ENCODE data around the gene CEP152. TPM values are rescaled to one million over a fixed set of nuclear protein-coding genes. Genes with fewer than 3 reads are reported as not detected.

Gene CEP152
- total and polyA plus RNA-seq, 10 of the 15 experiments (the other 5 are each of a cell fraction or from before 2014, with no cell fraction given), result 5.3 to 22.6 (median 14.2) TPM

DNA sequence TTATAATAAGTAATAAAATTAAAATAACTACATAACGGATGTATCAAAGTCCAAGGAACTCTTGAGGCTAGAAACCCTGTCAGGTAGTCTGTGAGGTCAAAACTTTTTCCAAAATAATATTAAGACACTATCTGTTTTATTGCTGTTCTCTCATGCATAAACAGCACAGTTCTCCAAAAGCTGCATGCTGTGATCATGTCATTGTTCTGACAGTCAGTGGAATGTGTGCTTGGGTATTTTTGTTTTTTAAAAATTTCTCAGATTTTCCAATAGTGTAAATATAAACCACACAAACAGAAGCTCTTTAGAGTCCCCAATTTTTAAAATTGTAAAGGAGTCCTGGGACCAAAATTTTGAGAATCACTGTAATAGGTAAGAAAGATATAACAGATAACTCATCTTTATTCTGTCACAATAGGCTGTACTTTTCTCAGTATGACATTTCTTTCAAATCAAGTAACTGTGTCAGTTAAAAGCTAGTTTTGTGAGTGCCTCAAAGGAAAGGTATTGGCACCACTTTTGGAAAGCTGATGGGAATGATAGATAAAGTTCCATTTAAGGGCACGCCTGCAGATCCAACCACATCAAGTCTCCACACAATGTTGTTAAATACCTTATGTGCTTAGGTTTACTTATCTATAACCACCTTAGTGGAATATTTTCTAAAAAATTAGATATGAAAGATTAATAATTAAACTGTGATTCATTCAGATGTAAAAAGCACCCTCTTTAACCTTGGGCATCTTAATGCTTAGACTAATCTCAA, 49.3 kb downstream of the CEP152 start:
- FAIRE-seq, result no peak
- TF ChIP-seq, protein P1, sequence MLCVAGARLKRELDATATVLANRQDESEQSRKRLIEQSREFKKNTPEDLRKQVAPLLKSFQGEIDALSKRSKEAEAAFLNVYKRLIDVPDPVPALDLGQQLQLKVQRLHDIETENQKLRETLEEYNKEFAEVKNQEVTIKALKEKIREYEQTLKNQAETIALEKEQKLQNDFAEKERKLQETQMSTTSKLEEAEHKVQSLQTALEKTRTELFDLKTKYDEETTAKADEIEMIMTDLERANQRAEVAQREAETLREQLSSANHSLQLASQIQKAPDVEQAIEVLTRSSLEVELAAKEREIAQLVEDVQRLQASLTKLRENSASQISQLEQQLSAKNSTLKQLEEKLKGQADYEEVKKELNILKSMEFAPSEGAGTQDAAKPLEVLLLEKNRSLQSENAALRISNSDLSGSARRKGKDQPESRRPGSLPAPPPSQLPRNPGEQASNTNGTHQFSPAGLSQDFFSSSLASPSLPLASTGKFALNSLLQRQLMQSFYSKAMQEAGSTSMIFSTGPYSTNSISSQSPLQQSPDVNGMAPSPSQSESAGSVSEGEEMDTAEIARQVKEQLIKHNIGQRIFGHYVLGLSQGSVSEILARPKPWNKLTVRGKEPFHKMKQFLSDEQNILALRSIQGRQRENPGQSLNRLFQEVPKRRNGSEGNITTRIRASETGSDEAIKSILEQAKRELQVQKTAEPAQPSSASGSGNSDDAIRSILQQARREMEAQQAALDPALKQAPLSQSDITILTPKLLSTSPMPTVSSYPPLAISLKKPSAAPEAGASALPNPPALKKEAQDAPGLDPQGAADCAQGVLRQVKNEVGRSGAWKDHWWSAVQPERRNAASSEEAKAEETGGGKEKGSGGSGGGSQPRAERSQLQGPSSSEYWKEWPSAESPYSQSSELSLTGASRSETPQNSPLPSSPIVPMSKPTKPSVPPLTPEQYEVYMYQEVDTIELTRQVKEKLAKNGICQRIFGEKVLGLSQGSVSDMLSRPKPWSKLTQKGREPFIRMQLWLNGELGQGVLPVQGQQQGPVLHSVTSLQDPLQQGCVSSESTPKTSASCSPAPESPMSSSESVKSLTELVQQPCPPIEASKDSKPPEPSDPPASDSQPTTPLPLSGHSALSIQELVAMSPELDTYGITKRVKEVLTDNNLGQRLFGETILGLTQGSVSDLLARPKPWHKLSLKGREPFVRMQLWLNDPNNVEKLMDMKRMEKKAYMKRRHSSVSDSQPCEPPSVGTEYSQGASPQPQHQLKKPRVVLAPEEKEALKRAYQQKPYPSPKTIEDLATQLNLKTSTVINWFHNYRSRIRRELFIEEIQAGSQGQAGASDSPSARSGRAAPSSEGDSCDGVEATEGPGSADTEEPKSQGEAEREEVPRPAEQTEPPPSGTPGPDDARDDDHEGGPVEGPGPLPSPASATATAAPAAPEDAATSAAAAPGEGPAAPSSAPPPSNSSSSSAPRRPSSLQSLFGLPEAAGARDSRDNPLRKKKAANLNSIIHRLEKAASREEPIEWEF (IDR thresholded peaks at IDR 0.05; ENCODE audit: insufficient replicate concordance, low read depth, low read length), result no peak
- no TSS peak for BruUV-seq (replicated peaks)
- H3K9me3 ChIP-seq (replicated peaks; ENCODE audit: control insufficient read depth, insufficient read depth, low read length), result no peaks in the 10 kb centered on the region
- H3K79me2 ChIP-seq (ENCODE audit: control insufficient read depth, insufficient read depth, low read length), result no peaks in the 10 kb centered on the region
- H3K36me3 ChIP-seq (ENCODE audit: control insufficient read depth in 2 of 2, insufficient read depth in 2 of 2, low read length in 1 of 2), result peaks cover 6 to 8% of the 10 kb centered on the region in 2 experiments; a peak in 3 of 4 replicates
- in situ Hi-C loops (cut with MboI), result no loop called here
- no peaks in the 10 kb centered on the region for H4K20me1 ChIP-seq (ENCODE audit: control insufficient read depth, insufficient read depth)
- no peak overlapping the region for H3K27ac ChIP-seq (ENCODE audit: control insufficient read depth, insufficient read depth)
- CTCF ChIA-PET, result interaction anchor here (0.6 kb wide), 1 partner anchor 134 kb away, joined by 3 read pairs; no protein-coding TSS in a partner anchor
- intact Hi-C loops (cut with micrococcal nuclease; ENCODE audit: unreplicated experiment), result no loop called here
- POLR2A ChIA-PET, result no interaction called here
- WGBS (ENCODE audit: insufficient coverage, insufficient replicate concordance, low lambda C conversion rate, missing lambda C conversion rate), result 100% methylated on average over 2 of the region's 2 CpGs
- RAD21 ChIA-PET (ENCODE audit: unreplicated experiment), result no interaction called here
- H3K4me2 ChIP-seq (ENCODE audit: control insufficient read depth, insufficient read depth), result no peak overlapping the region
- no peak overlapping the region for H3K9ac ChIP-seq (ENCODE audit: control insufficient read depth, insufficient read depth, low read length)
- H3K4me1 ChIP-seq (ENCODE audit: control insufficient read depth, insufficient read depth, low read length), result no peaks in the 10 kb centered on the region
- ATAC-seq, result no peak
- SMC1A ChIA-PET (ENCODE audit: uncharacterized antibody, unreplicated experiment), result interaction anchor here (0.8 to 1.7 kb wide), 3 partner anchors 21 to 49 kb away, joined by 3 to 5 read pairs (median 4); partner anchors contain the start of gene CEP152
- H3K27me3 ChIP-seq (replicated peaks in 1 of 2; ENCODE audit: control insufficient read depth in 2 of 2, insufficient read depth in 2 of 2, low read length in 1 of 2), result no peaks in the 10 kb centered on the region
- no peak for DNase-seq (ENCODE audit: low read depth, low spot score)
- H3K4me3 ChIP-seq, result no peak overlapping the region
- no peak overlapping the region for H2AFZ ChIP-seq (ENCODE audit: control insufficient read depth, low read depth, low read length)
